ENCODE data around the gene EXT2.

The EXT2 gene

GRCh38 chr11:44274404-44274803, 178.9 kb downstream of the EXT2 start:
- no peaks in the 10 kb centered on the region for H3K9me3 ChIP-seq (ENCODE audit: insufficient read depth, low read depth, low read length)
- H3K9ac ChIP-seq (ENCODE audit: low read depth, low read length, poor library complexity, severe bottlenecking), result no peak overlapping the region
- H3K36me3 ChIP-seq (ENCODE audit: insufficient read depth, low read length), result no peaks in the 10 kb centered on the region
- H3K27me3 ChIP-seq (ENCODE audit: insufficient read depth, low read length, poor library complexity, severe bottlenecking), result no peaks in the 10 kb centered on the region
- no peaks in the 10 kb centered on the region for H4K20me1 ChIP-seq (ENCODE audit: insufficient read depth, low read length, poor library complexity, severe bottlenecking)
- no peak overlapping the region for H3K4me2 ChIP-seq (ENCODE audit: low read depth, low read length, poor library complexity, severe bottlenecking)
- no peak overlapping the region for H2AFZ ChIP-seq (ENCODE audit: low read length)
- no peaks in the 10 kb centered on the region for H3F3A ChIP-seq (ENCODE audit: low read depth)
- TF ChIP-seq EZH2phosphoT487 (IDR thresholded peaks at IDR 0.05; ENCODE audit: borderline replicate concordance) (no peak), CTCF (conservative IDR thresholded peaks at IDR 0.05; ENCODE audit: low read length) (no peak)
- no peak overlapping the region for H3K4me3 ChIP-seq (ENCODE audit: low read length, poor library complexity, severe bottlenecking)
- H3K9me2 ChIP-seq (replicated peaks; ENCODE audit: low read depth, low read length), result no peaks in the 10 kb centered on the region
- H3K4me1 ChIP-seq (ENCODE audit: insufficient read depth, low read length, poor library complexity, severe bottlenecking), result no peaks in the 10 kb centered on the region
- no peaks in the 10 kb centered on the region for H3K79me2 ChIP-seq (ENCODE audit: insufficient read depth, low read length)

GRCh38 chr11:44275241-44275640, 179.8 kb downstream of the EXT2 start:
- TF ChIP-seq CTCF (conservative IDR thresholded peaks at IDR 0.05; ENCODE audit: low read length) (no peak), EZH2phosphoT487 (IDR thresholded peaks at IDR 0.05; ENCODE audit: borderline replicate concordance) (no peak)
- Histone ChIP-seq H4K20me1 (ENCODE audit: insufficient read depth, low read length, poor library complexity, severe bottlenecking) (no peaks in the 10 kb centered on the region), H3K36me3 (ENCODE audit: insufficient read depth, low read length) (no peaks in the 10 kb centered on the region)

GRCh38 chr11:44275961-44276550, 180.6 kb downstream of the EXT2 start:
- no peaks in the 10 kb centered on the region for H3K36me3 ChIP-seq (ENCODE audit: insufficient read depth, low read length)

More at GRCh38 chr11:44275241-44275640, 179.8 kb downstream of the EXT2 start:
- Histone ChIP-seq H3K27me3 (ENCODE audit: insufficient read depth, low read length, poor library complexity, severe bottlenecking) (no peaks in the 10 kb centered on the region), H3K9ac (ENCODE audit: low read depth, low read length, poor library complexity, severe bottlenecking) (no peak overlapping the region), H3K4me2 (ENCODE audit: low read depth, low read length, poor library complexity, severe bottlenecking) (no peak overlapping the region), H3K79me2 (ENCODE audit: insufficient read depth, low read length) (no peaks in the 10 kb centered on the region), H3F3A (ENCODE audit: low read depth) (no peaks in the 10 kb centered on the region), H3K4me1 (ENCODE audit: insufficient read depth, low read length, poor library complexity, severe bottlenecking) (no peaks in the 10 kb centered on the region), H3K4me3 (ENCODE audit: low read length, poor library complexity, severe bottlenecking) (no peak overlapping the region), H3K9me3 (ENCODE audit: insufficient read depth, low read depth, low read length) (no peaks in the 10 kb centered on the region), H3K9me2 (replicated peaks; ENCODE audit: low read depth, low read length) (no peaks in the 10 kb centered on the region), H2AFZ (ENCODE audit: low read length) (no peak overlapping the region)

More at GRCh38 chr11:44275961-44276550, 180.6 kb downstream of the EXT2 start:
- no peak for TF ChIP-seq EZH2phosphoT487 (IDR thresholded peaks at IDR 0.05; ENCODE audit: borderline replicate concordance)
- TF ChIP-seq CTCF (conservative IDR thresholded peaks at IDR 0.05; ENCODE audit: low read length), result no peak
- no peak overlapping the region for H3K9ac ChIP-seq (ENCODE audit: low read depth, low read length, poor library complexity, severe bottlenecking)
- no peaks in the 10 kb centered on the region for H3K79me2 ChIP-seq (ENCODE audit: insufficient read depth, low read length)
- no peak overlapping the region for H2AFZ ChIP-seq (ENCODE audit: low read length)
- H3K9me3 ChIP-seq (ENCODE audit: insufficient read depth, low read depth, low read length), result no peaks in the 10 kb centered on the region
- H3F3A ChIP-seq (ENCODE audit: low read depth), result no peaks in the 10 kb centered on the region
- no peaks in the 10 kb centered on the region for H4K20me1 ChIP-seq (ENCODE audit: insufficient read depth, low read length, poor library complexity, severe bottlenecking)
- H3K9me2 ChIP-seq (replicated peaks; ENCODE audit: low read depth, low read length), result no peaks in the 10 kb centered on the region
- no peak overlapping the region for H3K4me2 ChIP-seq (ENCODE audit: low read depth, low read length, poor library complexity, severe bottlenecking)
- no peaks in the 10 kb centered on the region for H3K27me3 ChIP-seq (ENCODE audit: insufficient read depth, low read length, poor library complexity, severe bottlenecking)
- H3K4me3 ChIP-seq (ENCODE audit: low read length, poor library complexity, severe bottlenecking), result no peak overlapping the region
- no peaks in the 10 kb centered on the region for H3K4me1 ChIP-seq (ENCODE audit: insufficient read depth, low read length, poor library complexity, severe bottlenecking)

Measured in Loucy (cell line).